Measurements from ENCODE around the gene ARHGAP6.

Gene ARHGAP6

DNA sequence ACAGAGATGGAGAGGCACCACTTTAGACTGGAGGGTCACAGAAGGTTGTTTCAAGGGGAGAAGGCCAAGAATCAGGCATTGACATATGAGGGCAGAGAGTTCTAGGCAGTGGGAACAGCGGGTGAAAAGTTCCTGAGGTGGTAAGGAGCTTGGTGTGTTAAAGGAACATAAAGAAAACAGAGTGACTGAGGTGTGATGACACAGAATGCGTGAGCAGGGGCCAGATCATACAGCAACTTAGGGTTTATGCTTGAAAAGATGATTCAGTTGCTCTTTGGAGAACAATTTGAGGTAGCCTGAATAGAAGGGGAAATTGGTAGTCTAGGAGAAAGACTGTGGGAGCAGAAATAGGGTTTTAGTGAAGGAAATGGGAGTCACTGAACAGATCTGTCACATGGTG is 193.3 kb downstream of the ARHGAP6 start:
- Histone ChIP-seq H3K4me3 (ENCODE audit: low read depth in 1 of 2, low read length in 2 of 2) (no peak overlapping the region), H3K27ac (ENCODE audit: low read length) (no peak overlapping the region), H3K4me1 (ENCODE audit: control insufficient read depth in 1 of 2, insufficient read depth in 2 of 2, low read length in 2 of 2) (peaks cover 0 to 4% of the 10 kb centered on the region in 2 donors), H3K9me3 (ENCODE audit: control insufficient read depth in 1 of 2, low read length in 2 of 2) (no peaks in the 10 kb centered on the region), H3K36me3 (ENCODE audit: control insufficient read depth in 1 of 2, insufficient read depth in 2 of 2, low read length in 2 of 2) (no peaks in the 10 kb centered on the region), H3K27me3 (ENCODE audit: low read depth, low read length) (no peaks in the 10 kb centered on the region)

DNA sequence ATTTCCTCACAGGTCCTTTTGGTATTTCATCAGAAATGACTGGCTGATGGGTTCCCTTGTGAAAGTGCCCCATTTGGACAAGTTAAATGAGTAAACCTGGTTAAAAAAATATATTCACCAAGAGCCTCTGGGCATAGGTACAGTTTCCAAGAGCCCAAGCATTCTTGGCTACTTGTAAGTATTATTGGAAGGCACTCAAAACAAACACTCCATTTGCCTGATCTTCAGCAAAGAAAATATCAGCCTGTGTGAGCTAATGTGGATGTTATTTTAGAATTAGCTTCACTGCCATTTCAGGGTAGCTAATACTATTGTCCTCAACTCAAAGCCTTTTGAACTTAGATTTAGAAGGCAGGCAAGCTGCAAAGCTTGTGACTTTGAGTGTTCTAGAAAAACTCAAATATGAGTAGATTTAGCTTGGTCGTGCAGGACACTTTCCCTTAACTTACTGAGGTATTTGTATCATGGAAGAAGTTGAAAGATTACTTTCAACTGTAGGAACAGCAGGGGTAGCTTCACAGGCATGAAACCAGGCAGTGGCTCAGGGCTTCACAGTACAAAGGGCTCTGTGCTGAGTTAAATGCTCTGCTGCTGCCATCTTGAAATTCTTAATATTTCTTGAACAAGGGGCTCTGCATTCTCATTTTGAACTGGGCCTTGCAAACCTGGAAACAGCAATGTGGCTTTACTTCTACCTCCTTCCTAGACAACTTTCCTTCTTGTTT is 195.3 kb downstream of the ARHGAP6 start:
- Histone ChIP-seq H3K27me3 (ENCODE audit: low read depth, low read length) (no peaks in the 10 kb centered on the region), H3K36me3 (ENCODE audit: control insufficient read depth in 1 of 2, insufficient read depth in 2 of 2, low read length in 2 of 2) (no peaks in the 10 kb centered on the region), H3K4me3 (ENCODE audit: low read depth in 1 of 2, low read length in 2 of 2) (no peak overlapping the region), H3K4me1 (ENCODE audit: control insufficient read depth in 1 of 2, insufficient read depth in 2 of 2, low read length in 2 of 2) (peaks cover 0 to 4% of the 10 kb centered on the region in 2 donors), H3K27ac (ENCODE audit: low read length) (peak overlapping the region; percentile 31), H3K9me3 (ENCODE audit: control insufficient read depth in 1 of 2, low read length in 2 of 2) (no peaks in the 10 kb centered on the region)

DNA sequence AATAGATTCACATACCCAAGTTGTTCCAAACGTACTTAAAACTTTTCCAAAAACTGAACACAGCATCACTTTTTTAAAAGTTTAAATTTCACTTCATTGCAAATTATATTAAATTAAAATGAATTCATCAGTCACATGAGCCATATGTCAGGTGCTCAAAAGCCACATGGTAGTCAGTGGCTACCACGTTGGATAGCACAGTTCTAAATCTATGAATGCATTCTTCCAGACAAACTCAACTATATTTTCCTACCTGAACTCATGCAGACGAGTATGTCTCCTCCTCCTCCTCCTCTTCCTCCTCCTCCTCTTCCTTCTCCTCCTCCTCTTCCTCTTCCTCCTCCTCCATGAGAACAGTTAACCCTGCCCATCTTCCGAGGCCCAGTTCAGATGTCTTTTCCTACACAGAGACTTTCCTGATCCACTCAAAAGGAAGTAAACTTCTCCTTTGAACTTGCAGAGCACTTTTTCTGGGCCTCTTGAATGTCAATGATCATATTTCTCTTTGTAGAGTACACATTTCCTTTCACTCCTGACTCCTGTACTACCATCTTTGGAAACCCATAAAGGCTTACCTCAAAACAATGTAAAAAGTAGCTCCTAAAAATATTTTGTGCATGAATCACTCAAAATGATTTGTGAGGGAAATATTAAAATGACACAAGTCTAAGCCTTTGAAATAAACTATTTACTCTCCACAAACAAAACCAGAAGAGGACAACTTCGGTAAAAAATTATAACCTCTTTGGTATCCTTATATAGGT is 199.9 kb downstream of the ARHGAP6 start:
- peaks cover 0 to 8% of the 10 kb centered on the region in 2 donors for H3K4me1 ChIP-seq (ENCODE audit: control insufficient read depth in 1 of 2, insufficient read depth in 2 of 2, low read length in 2 of 2)
- H3K36me3 ChIP-seq (ENCODE audit: control insufficient read depth in 1 of 2, insufficient read depth in 2 of 2, low read length in 2 of 2) = no peaks in the 10 kb centered on the region
- H3K27ac ChIP-seq (ENCODE audit: low read length) = no peak overlapping the region
- no peaks in the 10 kb centered on the region for H3K9me3 ChIP-seq (ENCODE audit: control insufficient read depth in 1 of 2, low read length in 2 of 2)
- no peak overlapping the region for H3K4me3 ChIP-seq (ENCODE audit: low read depth in 1 of 2, low read length in 2 of 2)
- H3K27me3 ChIP-seq (ENCODE audit: low read depth, low read length) = no peaks in the 10 kb centered on the region

DNA sequence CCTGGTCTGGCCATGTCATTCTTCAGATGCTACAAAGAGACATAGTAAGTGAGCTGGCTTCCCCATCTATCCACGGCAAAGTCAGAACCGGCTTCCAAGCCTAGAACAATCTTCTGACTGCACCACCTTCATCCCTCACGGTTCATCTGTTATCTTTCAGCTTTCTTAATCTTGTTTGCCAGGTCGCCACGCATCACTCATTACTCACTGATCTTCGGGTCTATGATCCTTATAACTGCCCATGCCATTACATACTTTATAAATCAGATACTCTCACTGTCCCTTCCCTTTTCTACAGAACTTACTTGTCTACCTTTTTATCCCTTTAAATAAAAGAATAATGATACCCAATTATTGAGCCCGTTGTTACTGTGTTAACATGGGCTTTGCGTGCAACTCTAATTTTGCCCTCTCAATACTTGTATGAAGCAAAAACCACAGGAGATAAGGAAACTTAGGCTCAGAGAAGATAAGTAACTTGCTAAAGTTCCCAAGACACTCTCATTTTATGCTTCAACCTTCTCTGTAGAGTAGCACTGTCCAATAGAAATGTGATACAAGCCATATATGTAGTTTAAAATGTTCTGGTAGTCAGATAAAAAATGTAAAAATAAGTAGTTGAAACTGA is 200.8 kb downstream of the ARHGAP6 start:
- Histone ChIP-seq H3K4me3 (ENCODE audit: low read depth in 1 of 2, low read length in 2 of 2) (no peak overlapping the region), H3K36me3 (ENCODE audit: control insufficient read depth in 1 of 2, insufficient read depth in 2 of 2, low read length in 2 of 2) (no peaks in the 10 kb centered on the region), H3K27me3 (ENCODE audit: low read depth, low read length) (no peaks in the 10 kb centered on the region), H3K27ac (ENCODE audit: low read length) (no peak overlapping the region), H3K4me1 (ENCODE audit: control insufficient read depth in 1 of 2, insufficient read depth in 2 of 2, low read length in 2 of 2) (peaks cover 0 to 4% of the 10 kb centered on the region in 2 donors), H3K9me3 (ENCODE audit: control insufficient read depth in 1 of 2, low read length in 2 of 2) (no peaks in the 10 kb centered on the region)

DNA sequence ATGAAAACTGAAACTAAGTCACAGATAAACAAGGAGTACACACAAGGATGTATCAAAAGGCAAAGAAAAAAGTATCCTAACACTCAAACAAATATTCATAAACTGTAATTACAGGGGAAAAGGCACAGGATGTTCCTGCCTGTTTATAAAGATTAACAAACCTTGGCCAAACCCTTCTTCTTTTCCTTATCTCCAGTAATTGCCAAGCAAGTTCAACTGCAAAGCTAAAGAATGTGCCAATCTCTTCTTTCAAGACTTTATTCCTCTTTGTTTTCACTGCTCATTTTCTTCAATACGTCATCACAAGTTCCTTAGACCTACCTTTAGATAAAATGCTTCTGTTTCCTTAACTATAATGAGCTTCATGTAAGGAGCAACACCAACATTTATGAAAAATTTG is 201.3 kb downstream of the ARHGAP6 start:
- Histone ChIP-seq H3K27me3 (ENCODE audit: low read depth, low read length) (no peaks in the 10 kb centered on the region), H3K4me1 (ENCODE audit: control insufficient read depth in 1 of 2, insufficient read depth in 2 of 2, low read length in 2 of 2) (peaks cover 0 to 4% of the 10 kb centered on the region in 2 donors), H3K4me3 (ENCODE audit: low read depth in 1 of 2, low read length in 2 of 2) (no peak overlapping the region), H3K27ac (ENCODE audit: low read length) (no peak overlapping the region), H3K9me3 (ENCODE audit: control insufficient read depth in 1 of 2, low read length in 2 of 2) (no peaks in the 10 kb centered on the region), H3K36me3 (ENCODE audit: control insufficient read depth in 1 of 2, insufficient read depth in 2 of 2, low read length in 2 of 2) (no peaks in the 10 kb centered on the region)

DNA sequence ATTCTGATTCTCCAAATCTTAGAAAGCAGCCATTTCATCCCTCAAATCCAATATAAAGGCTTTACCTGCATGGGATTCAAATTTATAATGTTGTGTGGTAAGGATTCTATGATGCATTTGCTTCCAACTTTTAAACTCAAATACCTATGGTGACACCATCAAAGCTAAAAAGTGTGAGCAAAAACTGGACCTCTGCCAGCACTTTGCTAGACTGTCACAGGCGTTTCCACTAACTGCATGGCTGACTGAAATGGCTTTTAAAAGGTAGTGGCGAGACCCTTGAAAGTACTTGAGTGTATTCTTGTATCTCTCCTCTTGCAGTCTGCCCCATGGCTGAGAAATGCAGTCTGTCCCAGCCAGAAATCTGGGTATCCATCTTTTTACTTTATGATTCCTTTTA is 203.1 kb downstream of the ARHGAP6 start:
- Histone ChIP-seq H3K27ac (ENCODE audit: low read length) (no peak overlapping the region), H3K4me1 (ENCODE audit: control insufficient read depth in 1 of 2, insufficient read depth in 2 of 2, low read length in 2 of 2) (peaks cover 0 to 4% of the 10 kb centered on the region in 2 donors), H3K36me3 (ENCODE audit: control insufficient read depth in 1 of 2, insufficient read depth in 2 of 2, low read length in 2 of 2) (no peaks in the 10 kb centered on the region)

DNA sequence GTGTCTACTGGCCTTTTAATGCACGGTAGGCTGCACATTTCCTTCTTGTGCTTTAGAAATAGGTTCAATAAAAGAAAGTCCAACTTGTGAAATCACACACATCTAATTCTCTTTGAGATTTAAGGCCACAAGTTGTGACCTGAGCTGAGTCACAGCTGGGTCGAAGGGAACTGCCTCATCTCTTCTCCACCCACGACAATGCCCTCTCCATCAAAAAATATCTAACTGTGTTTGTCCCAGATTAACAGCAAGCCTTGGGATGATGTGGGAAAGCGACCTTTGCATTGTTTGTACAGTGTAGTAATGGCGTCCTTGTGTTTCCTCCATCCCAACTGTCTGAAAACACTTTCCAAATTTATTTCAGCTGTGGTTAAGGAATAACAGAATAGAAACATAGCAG is 203.6 kb downstream of the ARHGAP6 start:
- peaks cover 0 to 4% of the 10 kb centered on the region in 2 donors for H3K4me1 ChIP-seq (ENCODE audit: control insufficient read depth in 1 of 2, insufficient read depth in 2 of 2, low read length in 2 of 2)
- no peak overlapping the region for H3K4me3 ChIP-seq (ENCODE audit: low read depth in 1 of 2, low read length in 2 of 2)
- H3K27ac ChIP-seq (ENCODE audit: low read length) = no peak overlapping the region
- H3K9me3 ChIP-seq (ENCODE audit: control insufficient read depth in 1 of 2, low read length in 2 of 2) = no peaks in the 10 kb centered on the region
- no peaks in the 10 kb centered on the region for H3K27me3 ChIP-seq (ENCODE audit: low read depth, low read length)
- no peaks in the 10 kb centered on the region for H3K36me3 ChIP-seq (ENCODE audit: control insufficient read depth in 1 of 2, insufficient read depth in 2 of 2, low read length in 2 of 2)

More for the DNA sequence above, 203.1 kb downstream of the ARHGAP6 start:
- no peak overlapping the region for H3K4me3 ChIP-seq (ENCODE audit: low read depth in 1 of 2, low read length in 2 of 2)
- no peaks in the 10 kb centered on the region for H3K9me3 ChIP-seq (ENCODE audit: control insufficient read depth in 1 of 2, low read length in 2 of 2)
- no peaks in the 10 kb centered on the region for H3K27me3 ChIP-seq (ENCODE audit: low read depth, low read length)

DNA sequence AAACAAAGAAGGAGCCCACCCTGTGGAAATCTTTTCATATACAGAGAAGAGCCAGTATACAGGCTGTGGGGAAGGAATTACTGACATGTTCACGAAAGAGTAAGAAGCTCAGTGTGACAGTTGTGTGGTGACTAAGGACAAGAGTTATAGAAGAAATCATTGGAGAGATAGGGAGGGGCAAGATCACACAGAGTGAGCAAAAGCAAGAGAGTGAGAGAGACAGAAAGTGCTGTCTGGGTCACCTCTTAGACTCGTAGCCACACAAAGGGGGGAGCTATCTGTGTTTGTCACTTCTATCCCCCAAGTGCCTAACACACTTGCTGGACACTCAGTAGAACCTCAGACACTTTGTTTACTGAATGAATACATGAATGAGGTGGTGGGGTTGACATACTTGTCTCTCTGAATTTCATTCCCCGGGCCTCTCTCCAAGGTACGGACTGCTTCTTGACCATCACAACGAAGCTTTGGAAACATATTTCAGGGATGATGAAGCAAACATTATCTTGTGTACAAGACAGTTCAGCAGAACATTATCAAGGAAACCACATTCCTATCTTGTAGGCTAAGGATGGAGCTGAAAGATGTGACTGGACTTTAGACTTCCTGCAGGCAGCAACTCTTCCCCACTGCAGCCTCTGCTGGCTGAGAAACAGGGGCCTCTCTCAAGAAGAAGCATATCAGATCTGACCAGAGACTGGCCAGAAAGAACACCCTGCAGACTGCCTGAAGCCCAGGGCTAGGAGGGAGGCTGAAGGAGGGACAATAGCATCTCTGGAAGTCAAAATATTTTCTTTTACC is 204.3 kb downstream of the ARHGAP6 start:
- Histone ChIP-seq H3K27ac (ENCODE audit: low read length) (no peak overlapping the region), H3K9me3 (ENCODE audit: control insufficient read depth in 1 of 2, low read length in 2 of 2) (no peaks in the 10 kb centered on the region)

DNA sequence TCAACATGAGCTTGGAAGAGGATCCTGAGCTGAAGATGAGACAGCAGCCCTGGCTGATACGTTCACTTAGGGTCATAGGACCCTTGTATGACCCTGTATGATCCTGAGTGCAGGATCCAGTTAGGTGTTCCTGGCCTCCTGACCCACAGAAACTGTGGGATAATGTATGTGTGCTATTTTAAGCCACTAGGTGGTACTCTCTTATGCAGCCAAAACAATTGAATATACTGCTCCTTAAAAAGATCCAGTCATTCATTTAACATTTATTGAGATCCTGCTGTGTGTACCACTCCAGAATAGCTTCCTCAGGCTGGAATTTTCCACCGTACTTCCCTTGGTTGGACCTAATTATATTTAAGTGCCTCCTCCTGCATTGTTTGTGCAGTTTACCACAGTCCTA is 205.4 kb downstream of the ARHGAP6 start:
- Histone ChIP-seq H3K27ac (ENCODE audit: low read length) (no peak overlapping the region), H3K36me3 (ENCODE audit: control insufficient read depth in 1 of 2, insufficient read depth in 2 of 2, low read length in 2 of 2) (no peaks in the 10 kb centered on the region), H3K27me3 (ENCODE audit: low read depth, low read length) (no peaks in the 10 kb centered on the region), H3K9me3 (ENCODE audit: control insufficient read depth in 1 of 2, low read length in 2 of 2) (no peaks in the 10 kb centered on the region), H3K4me3 (ENCODE audit: low read depth in 1 of 2, low read length in 2 of 2) (no peak overlapping the region), H3K4me1 (ENCODE audit: control insufficient read depth in 1 of 2, insufficient read depth in 2 of 2, low read length in 2 of 2) (peaks cover 0 to 4% of the 10 kb centered on the region in 2 donors)

More for the DNA sequence above, 204.3 kb downstream of the ARHGAP6 start:
- Histone ChIP-seq H3K4me3 (ENCODE audit: low read depth in 1 of 2, low read length in 2 of 2) (no peak overlapping the region), H3K4me1 (ENCODE audit: control insufficient read depth in 1 of 2, insufficient read depth in 2 of 2, low read length in 2 of 2) (peaks cover 0 to 4% of the 10 kb centered on the region in 2 donors), H3K36me3 (ENCODE audit: control insufficient read depth in 1 of 2, insufficient read depth in 2 of 2, low read length in 2 of 2) (no peaks in the 10 kb centered on the region), H3K27me3 (ENCODE audit: low read depth, low read length) (no peaks in the 10 kb centered on the region)

DNA sequence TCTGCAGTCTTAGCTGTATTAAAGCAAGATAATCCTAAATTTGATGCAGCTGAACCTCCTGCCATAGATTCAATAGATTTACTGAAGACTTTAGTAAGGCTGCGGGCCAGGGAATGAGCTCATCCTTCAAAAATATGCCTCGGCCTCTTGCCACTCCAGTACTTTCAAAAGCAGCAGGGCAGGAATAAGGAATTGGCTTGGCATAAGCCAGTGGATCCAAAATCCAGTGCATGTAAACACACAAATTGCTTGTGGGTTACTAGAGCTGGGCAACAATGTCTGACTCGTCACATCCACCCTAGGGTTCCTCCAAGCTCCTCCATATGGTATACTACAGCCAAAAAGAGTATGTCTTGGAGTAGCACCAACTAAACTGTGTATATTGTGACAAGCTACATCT is 207.6 kb downstream of the ARHGAP6 start:
- Histone ChIP-seq H3K27me3 (ENCODE audit: low read depth, low read length) (no peaks in the 10 kb centered on the region), H3K36me3 (ENCODE audit: control insufficient read depth in 1 of 2, insufficient read depth in 2 of 2, low read length in 2 of 2) (no peaks in the 10 kb centered on the region), H3K27ac (ENCODE audit: low read length) (no peak overlapping the region), H3K4me1 (ENCODE audit: control insufficient read depth in 1 of 2, insufficient read depth in 2 of 2, low read length in 2 of 2) (peaks cover 0 to 4% of the 10 kb centered on the region in 2 donors), H3K4me3 (ENCODE audit: low read depth in 1 of 2, low read length in 2 of 2) (no peak overlapping the region), H3K9me3 (ENCODE audit: control insufficient read depth in 1 of 2, low read length in 2 of 2) (no peaks in the 10 kb centered on the region)

DNA sequence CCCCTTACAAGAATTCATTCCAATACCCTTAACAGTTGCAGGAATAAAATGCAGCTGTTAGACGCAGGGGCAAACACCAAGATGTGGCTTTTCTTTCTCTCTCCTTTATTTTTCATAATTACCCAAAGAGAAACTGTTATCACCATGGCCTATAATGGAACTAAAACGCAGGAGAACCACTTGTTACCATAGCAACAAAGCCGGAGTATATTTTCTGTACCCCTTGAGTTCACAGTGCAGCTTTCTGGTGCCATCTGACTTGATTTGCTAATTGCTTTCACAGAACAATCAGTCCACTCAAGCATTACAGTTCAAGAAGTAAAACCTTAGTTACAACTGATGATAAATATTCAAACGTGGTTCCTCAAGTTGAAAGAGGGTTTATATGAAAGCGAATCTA is 214.6 kb downstream of the ARHGAP6 start:
- Histone ChIP-seq H3K4me1 (ENCODE audit: control insufficient read depth in 1 of 2, insufficient read depth in 2 of 2, low read length in 2 of 2) (peaks cover 0 to 2% of the 10 kb centered on the region in 2 donors), H3K27me3 (ENCODE audit: low read depth, low read length) (no peaks in the 10 kb centered on the region), H3K27ac (ENCODE audit: low read length) (no peak overlapping the region), H3K9me3 (ENCODE audit: control insufficient read depth in 1 of 2, low read length in 2 of 2) (no peaks in the 10 kb centered on the region), H3K36me3 (ENCODE audit: control insufficient read depth in 1 of 2, insufficient read depth in 2 of 2, low read length in 2 of 2) (no peaks in the 10 kb centered on the region), H3K4me3 (ENCODE audit: low read depth in 1 of 2, low read length in 2 of 2) (no peak overlapping the region)
